ENCODE data around the gene CDK7.
"Not testable (repeated sequence)": the region's sequence is repeated elsewhere in the genome, so short reads cannot be mapped to it uniquely, and the experiment has no call there.

CDK7 gene

DNA sequence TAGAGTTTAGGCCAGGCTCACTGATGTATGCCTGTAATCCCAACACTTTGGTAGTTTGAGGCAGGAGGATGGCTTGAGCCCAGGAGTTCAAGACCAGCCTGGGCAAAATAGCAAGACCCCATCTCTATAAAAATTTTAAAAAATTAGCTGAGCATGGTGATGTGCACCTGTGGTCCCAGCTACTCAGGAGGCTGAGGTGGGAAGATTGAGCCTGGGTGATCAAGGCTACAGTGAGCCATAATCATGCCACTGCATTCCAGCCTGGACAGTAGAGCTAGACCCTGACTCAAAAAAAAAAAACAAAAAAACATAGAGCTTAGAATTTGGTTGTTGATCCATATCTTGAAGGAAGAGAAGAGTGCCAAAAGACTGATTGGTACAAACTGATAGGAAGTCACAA lies 14.7 kb upstream of the CDK7 start:
- TF ChIP-seq, protein P1, sequence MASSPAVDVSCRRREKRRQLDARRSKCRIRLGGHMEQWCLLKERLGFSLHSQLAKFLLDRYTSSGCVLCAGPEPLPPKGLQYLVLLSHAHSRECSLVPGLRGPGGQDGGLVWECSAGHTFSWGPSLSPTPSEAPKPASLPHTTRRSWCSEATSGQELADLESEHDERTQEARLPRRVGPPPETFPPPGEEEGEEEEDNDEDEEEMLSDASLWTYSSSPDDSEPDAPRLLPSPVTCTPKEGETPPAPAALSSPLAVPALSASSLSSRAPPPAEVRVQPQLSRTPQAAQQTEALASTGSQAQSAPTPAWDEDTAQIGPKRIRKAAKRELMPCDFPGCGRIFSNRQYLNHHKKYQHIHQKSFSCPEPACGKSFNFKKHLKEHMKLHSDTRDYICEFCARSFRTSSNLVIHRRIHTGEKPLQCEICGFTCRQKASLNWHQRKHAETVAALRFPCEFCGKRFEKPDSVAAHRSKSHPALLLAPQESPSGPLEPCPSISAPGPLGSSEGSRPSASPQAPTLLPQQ (tag by site-specific recombination; IDR thresholded peaks at IDR 0.05), result no peak
- no peak for TF ChIP-seq SETDB1 (IDR thresholded peaks at IDR 0.05; ENCODE audit: insufficient read length, low read length)
- no peak for TF ChIP-seq TRIM28 (IDR thresholded peaks at IDR 0.05; ENCODE audit: borderline replicate concordance, low read length)
- TF ChIP-seq, protein P2, sequence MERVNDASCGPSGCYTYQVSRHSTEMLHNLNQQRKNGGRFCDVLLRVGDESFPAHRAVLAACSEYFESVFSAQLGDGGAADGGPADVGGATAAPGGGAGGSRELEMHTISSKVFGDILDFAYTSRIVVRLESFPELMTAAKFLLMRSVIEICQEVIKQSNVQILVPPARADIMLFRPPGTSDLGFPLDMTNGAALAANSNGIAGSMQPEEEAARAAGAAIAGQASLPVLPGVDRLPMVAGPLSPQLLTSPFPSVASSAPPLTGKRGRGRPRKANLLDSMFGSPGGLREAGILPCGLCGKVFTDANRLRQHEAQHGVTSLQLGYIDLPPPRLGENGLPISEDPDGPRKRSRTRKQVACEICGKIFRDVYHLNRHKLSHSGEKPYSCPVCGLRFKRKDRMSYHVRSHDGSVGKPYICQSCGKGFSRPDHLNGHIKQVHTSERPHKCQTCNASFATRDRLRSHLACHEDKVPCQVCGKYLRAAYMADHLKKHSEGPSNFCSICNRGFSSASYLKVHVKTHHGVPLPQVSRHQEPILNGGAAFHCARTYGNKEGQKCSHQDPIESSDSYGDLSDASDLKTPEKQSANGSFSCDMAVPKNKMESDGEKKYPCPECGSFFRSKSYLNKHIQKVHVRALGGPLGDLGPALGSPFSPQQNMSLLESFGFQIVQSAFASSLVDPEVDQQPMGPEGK (tag by site-specific recombination; IDR thresholded peaks at IDR 0.05), result no peak
- TF ChIP-seq, protein P3, sequence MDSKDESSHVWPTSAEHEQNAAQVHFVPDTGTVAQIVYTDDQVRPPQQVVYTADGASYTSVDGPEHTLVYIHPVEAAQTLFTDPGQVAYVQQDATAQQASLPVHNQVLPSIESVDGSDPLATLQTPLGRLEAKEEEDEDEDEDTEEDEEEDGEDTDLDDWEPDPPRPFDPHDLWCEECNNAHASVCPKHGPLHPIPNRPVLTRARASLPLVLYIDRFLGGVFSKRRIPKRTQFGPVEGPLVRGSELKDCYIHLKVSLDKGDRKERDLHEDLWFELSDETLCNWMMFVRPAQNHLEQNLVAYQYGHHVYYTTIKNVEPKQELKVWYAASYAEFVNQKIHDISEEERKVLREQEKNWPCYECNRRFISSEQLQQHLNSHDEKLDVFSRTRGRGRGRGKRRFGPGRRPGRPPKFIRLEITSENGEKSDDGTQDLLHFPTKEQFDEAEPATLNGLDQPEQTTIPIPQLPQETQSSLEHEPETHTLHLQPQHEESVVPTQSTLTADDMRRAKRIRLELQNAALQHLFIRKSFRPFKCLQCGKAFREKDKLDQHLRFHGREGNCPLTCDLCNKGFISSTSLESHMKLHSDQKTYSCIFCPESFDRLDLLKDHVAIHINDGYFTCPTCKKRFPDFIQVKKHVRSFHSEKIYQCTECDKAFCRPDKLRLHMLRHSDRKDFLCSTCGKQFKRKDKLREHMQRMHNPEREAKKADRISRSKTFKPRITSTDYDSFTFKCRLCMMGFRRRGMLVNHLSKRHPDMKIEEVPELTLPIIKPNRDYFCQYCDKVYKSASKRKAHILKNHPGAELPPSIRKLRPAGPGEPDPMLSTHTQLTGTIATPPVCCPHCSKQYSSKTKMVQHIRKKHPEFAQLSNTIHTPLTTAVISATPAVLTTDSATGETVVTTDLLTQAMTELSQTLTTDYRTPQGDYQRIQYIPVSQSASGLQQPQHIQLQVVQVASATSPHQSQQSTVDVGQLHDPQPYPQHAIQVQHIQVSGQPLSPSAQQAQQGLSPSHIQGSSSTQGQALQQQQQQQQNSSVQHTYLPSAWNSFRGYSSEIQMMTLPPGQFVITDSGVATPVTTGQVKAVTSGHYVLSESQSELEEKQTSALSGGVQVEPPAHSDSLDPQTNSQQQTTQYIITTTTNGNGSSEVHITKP (tag by site-specific recombination; IDR thresholded peaks at IDR 0.05), result no peak
- TF ChIP-seq ZNF121 (tag by site-specific recombination; IDR thresholded peaks at IDR 0.05), result peak; percentile 64; the same call in 1 of the 2 replicates
- H3K4me3 ChIP-seq (ENCODE audit: low read depth, low read length), result no peak overlapping the region
- CTCF ChIA-PET, result no interaction called here
- no peaks in the 10 kb centered on the region for H3K9me3 ChIP-seq (ENCODE audit: control insufficient read depth, insufficient read depth, low read depth, low read length)
- H3K4me1 ChIP-seq (ENCODE audit: control insufficient read depth, insufficient read depth, low read length), result no peaks in the 10 kb centered on the region
- POLR2A ChIA-PET, result interaction anchor here (0.8 kb wide), 1 partner anchor 14 kb away, joined by 3 read pairs; no protein-coding TSS in a partner anchor
- peaks cover 4% of the 10 kb centered on the region in 2 experiments; a peak in 1 of 3 replicates for H3K36me3 ChIP-seq (ENCODE audit: control insufficient read depth in 2 of 2, insufficient read depth in 1 of 2, low read length in 2 of 2)
- H3K27ac ChIP-seq (ENCODE audit: extremely low read depth, low read depth, low read length), result no peak overlapping the region

DNA sequence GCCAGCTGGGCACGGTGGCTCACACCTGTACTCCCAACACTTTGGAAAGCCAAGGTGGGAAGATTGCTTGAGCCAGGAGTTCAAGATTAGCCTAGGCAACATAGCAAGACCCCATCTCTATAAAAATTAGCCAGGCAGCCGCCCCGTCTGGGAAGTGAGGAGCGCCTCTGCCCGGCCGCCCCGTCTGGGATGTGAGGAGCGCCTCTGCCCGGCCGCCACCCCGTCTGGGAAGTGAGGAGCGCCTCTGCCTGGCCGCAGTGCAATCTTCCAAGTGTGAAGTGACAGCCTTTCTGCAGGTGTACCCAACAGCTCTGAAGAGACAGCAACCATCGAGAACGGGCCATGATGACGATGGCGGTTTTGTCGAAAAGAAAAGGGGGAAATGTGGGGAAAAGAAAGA lies 14.3 kb upstream of the CDK7 start:
- POLR2A ChIA-PET; H3K36me3 ChIP-seq (ENCODE audit: control insufficient read depth in 2 of 2, insufficient read depth in 1 of 2, low read length in 2 of 2); H3K4me3 ChIP-seq (ENCODE audit: low read depth, low read length); H3K9me3 ChIP-seq (ENCODE audit: control insufficient read depth, insufficient read depth, low read depth, low read length); H3K4me1 ChIP-seq (ENCODE audit: control insufficient read depth, insufficient read depth, low read length); H3K27ac ChIP-seq (ENCODE audit: extremely low read depth, low read depth, low read length): not testable (repeated sequence)
- CTCF ChIA-PET, result interaction anchor here (0.6 kb wide), 1 partner anchor 192 kb away, joined by 4 read pairs; no protein-coding TSS in a partner anchor

DNA sequence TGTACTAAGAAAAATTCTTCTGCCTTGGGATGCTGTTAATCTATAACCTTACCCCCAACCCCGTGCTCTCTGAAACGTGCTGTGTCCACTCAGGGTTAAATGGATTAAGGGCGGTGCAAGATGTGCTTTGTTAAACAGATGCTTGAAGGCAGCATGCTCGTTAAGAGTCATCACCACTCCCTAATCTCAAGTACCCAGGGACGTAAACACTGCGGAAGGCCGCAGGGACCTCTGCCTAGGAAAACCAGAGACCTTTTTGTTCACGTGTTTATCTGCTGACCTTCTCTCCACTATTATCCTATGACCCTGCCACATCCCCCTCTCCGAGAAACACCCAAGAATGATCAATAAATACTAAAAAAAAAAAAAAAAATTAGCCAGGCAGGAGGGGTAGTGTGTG lies 13.9 kb upstream of the CDK7 start:
- H3K27ac ChIP-seq (ENCODE audit: extremely low read depth, low read depth, low read length); H3K4me3 ChIP-seq (ENCODE audit: low read depth, low read length); H3K9me3 ChIP-seq (ENCODE audit: control insufficient read depth, insufficient read depth, low read depth, low read length); H3K36me3 ChIP-seq (ENCODE audit: control insufficient read depth in 2 of 2, insufficient read depth in 1 of 2, low read length in 2 of 2); H3K4me1 ChIP-seq (ENCODE audit: control insufficient read depth, insufficient read depth, low read length); POLR2A ChIA-PET: not testable (repeated sequence)
- CTCF ChIA-PET, result interaction anchor here (0.6 kb wide), 1 partner anchor 193 kb away, joined by 4 read pairs; no protein-coding TSS in a partner anchor

DNA sequence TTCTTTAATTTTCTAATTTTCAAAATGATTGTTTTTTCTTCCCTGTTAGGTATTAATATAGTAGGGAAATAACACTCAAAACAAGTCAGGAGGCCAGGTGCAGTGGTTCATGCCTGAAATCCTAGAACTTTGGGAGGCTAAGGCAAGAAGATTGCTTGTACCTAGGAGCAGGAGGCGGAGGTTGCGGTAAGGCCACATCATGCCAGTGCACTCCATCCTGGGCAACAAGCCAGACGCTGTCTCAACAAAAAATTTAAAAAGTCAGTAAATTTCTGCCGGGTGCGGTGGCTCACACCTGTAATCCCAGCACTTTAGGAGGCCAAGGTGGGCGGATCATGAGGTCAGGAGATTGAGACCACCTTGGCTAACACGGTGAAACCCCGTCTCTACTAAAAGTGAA lies 10.2 kb upstream of the CDK7 start:
- no peak overlapping the region for H3K27ac ChIP-seq (ENCODE audit: extremely low read depth, low read depth, low read length)
- H3K4me1 ChIP-seq (ENCODE audit: control insufficient read depth, insufficient read depth, low read length), result no peaks in the 10 kb centered on the region
- H3K4me3 ChIP-seq (ENCODE audit: low read depth, low read length), result no peak overlapping the region
- ChIA-PET CTCF (no interaction called here), POLR2A (no interaction called here)
- peaks cover 15 to 25% of the 10 kb centered on the region in 2 experiments for H3K36me3 ChIP-seq (ENCODE audit: control insufficient read depth in 2 of 2, insufficient read depth in 1 of 2, low read length in 2 of 2)
- H3K9me3 ChIP-seq (ENCODE audit: control insufficient read depth, insufficient read depth, low read depth, low read length), result no peaks in the 10 kb centered on the region
- TF ChIP-seq ZNF155 (tag by site-specific recombination; IDR thresholded peaks at IDR 0.05) (no peak), ZNF433 (tag by site-specific recombination; IDR thresholded peaks at IDR 0.05; ENCODE audit: low read depth) (no peak), ZNF146 (tag by site-specific recombination; IDR thresholded peaks at IDR 0.05) (no peak), ZBTB21 (tag by site-specific recombination; IDR thresholded peaks at IDR 0.05) (no peak), ZNF423 (tag by site-specific recombination; IDR thresholded peaks at IDR 0.05) (no peak), ZBTB1 (tag by site-specific recombination; IDR thresholded peaks at IDR 0.05) (no peak), GLIS1 (tag by site-specific recombination; IDR thresholded peaks at IDR 0.05) (no peak), KLF8 (tag by site-specific recombination; IDR thresholded peaks at IDR 0.05) (no peak), ZNF658 (tag by site-specific recombination; IDR thresholded peaks at IDR 0.05) (no peak), ZSCAN23 (tag by site-specific recombination; IDR thresholded peaks at IDR 0.05) (no peak), ZNF157 (tag by site-specific recombination; IDR thresholded peaks at IDR 0.05) (no peak), GLI2 (tag by site-specific recombination; IDR thresholded peaks at IDR 0.05; ENCODE audit: borderline replicate concordance, low read depth) (no peak)
- TF ChIP-seq, protein P4, sequence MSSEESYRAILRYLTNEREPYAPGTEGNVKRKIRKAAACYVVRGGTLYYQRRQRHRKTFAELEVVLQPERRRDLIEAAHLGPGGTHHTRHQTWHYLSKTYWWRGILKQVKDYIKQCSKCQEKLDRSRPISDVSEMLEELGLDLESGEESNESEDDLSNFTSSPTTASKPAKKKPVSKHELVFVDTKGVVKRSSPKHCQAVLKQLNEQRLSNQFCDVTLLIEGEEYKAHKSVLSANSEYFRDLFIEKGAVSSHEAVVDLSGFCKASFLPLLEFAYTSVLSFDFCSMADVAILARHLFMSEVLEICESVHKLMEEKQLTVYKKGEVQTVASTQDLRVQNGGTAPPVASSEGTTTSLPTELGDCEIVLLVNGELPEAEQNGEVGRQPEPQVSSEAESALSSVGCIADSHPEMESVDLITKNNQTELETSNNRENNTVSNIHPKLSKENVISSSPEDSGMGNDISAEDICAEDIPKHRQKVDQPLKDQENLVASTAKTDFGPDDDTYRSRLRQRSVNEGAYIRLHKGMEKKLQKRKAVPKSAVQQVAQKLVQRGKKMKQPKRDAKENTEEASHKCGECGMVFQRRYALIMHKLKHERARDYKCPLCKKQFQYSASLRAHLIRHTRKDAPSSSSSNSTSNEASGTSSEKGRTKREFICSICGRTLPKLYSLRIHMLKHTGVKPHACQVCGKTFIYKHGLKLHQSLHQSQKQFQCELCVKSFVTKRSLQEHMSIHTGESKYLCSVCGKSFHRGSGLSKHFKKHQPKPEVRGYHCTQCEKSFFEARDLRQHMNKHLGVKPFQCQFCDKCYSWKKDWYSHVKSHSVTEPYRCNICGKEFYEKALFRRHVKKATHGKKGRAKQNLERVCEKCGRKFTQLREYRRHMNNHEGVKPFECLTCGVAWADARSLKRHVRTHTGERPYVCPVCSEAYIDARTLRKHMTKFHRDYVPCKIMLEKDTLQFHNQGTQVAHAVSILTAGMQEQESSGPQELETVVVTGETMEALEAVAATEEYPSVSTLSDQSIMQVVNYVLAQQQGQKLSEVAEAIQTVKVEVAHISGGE (tag by site-specific recombination; conservative IDR thresholded peaks at IDR 0.05; ENCODE audit: low read depth), result no peak

All from HEK293 (cell line).